GM18519 (cell line): ENCODE results near the gene N4BP2.

Source experiments
- ATAC-seq: cut with Tn5 transposase; IDR thresholded peaks from one replicate; pipeline ENCODE4 v1.9.1; 2021; ENCODE audit warnings: mild to moderate bottlenecking, moderate library complexity; ENCODE audit not compliant: unreplicated experiment, low FRiP score

Gene N4BP2

DNA sequence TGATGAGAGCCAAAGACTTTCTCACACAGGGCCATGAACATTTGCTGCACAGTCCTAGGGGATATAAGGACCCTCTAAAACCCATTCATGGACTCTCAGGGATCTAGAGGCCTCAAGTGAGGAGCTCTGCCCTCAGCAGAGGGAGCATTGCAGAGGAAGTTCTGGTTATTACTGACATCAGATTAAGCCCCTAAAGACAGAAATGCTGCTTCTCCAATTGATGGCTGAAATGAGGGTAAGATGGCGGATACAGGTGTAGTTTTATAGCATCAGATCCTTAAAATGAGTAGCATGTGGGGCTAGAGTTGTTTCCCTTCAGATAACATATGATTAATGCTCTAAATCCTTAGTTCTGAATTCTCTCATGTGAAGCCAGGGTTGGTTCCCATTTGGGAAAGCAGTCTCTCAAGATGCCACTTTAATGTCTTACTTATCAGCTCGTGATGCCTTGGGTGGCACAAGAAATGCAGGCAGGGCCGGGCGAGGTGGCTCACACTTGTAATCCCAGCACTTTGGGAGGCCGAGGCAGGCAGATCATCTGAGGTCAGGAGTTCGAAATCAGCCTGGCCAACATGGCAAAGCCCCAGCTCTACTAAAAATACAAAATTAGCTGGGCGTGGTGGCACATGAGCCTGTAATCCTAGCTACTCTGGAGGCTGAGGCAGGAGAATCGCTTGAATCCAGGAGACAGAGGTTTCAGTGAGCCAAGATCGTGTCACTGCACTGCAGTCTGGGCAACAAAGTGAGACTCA lies 148.0 kb downstream of the N4BP2 start:
- no peak for ATAC-seq

DNA sequence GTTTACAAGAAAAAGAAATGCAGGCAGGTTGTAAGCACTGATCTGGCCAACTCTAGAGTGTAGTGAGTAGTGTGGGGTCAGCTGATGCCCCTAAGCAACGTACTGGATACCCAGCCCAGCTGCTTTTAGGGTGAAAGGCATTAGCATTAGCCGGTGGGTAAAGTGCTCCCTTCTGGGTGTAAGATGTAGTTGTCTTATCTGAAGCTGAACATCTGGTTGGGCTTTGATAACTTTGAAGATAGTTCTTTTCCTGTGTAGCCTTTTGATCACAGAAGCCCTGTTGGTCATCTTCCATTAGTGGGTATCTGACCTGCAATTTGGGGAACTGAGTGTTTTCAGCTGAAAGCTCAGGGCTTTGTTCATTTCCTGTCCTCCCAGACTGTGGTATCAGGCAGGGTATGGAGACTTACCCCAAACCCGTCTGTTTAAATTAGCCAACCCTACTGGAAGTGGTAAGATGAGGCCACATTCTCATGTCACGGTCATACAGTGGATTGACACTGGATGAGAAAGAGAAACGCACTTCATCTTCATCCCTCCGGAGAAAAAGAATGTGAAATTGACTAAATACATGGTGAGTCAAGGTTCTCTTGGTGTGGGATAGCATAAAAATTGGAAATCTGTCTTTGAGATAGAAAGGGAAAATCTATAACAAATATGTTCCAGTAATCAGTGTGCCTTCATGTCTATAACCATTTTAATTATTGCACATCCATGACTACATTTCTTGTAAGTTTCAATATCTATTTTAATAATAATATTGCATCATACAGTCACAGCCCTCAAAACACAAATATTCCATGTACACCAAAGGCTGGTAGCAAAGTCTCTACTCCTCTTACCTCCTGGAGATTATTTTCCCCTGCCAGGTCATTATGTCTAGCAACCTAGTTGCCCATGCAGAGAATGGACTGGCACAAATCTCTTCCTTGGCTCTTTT lies 148.9 kb downstream of the N4BP2 start:
- ATAC-seq = peak; percentile 41

- ATAC-seq = no peak
Measured at GRCh38 chr4:40206426-40206825, 149.8 kb downstream of the N4BP2 start.
